Stimulated activated CD8-positive, alpha-beta memory T cell treated with anti-CD3 and anti-CD28 coated beads, Interleukin-4, amount 100 ng/mL, for 48 hours (primary cell): ENCODE results near the gene FAM222B.
"Not testable (repeated sequence)": the region's sequence is repeated elsewhere in the genome, so short reads cannot be mapped to it uniquely, and the experiment has no call there.

ENCODE experiments used
- DNase-seq: peaks from one replicate; pipeline ENCODE4 v3.0.0-alpha.2; 2020

FAM222B gene

GRCh38 chr17:28744972-28745785 lies 97.4 kb downstream of the FAM222B start:
- DNase-seq = no peak

GRCh38 chr17:28744104-28744971 lies 98.3 kb downstream of the FAM222B start:
- DNase-seq = peak; percentile 84

- DNase-seq = peak; percentile 89
Observed at GRCh38 chr17:28743243-28744103, 99.1 kb downstream of the FAM222B start, which contains the start of gene TRAF4. Gene TRAF4, plus strand, starts transcription at chr17:28744011. Its CDS starts 102 bp downstream, at chr17:28744113.

GRCh38 chr17:28741358-28742349 lies 100.9 kb downstream of the FAM222B start:
- no peak for DNase-seq

GRCh38 chr17:28740406-28741357 lies 101.9 kb downstream of the FAM222B start:
- DNase-seq = no peak

GRCh38 chr17:28738680-28739384 lies 103.8 kb downstream of the FAM222B start:
- DNase-seq = peak; percentile 68

- no peak for DNase-seq
Observed at GRCh38 chr17:28737770-28738679, 104.6 kb downstream of the FAM222B start.

GRCh38 chr17:28737316-28737715 lies 105.3 kb downstream of the FAM222B start:
- DNase-seq = no peak

GRCh38 chr17:28735913-28736769 lies 106.4 kb downstream of the FAM222B start:
- not testable (repeated sequence) for DNase-seq

GRCh38 chr17:28735242-28735722 lies 107.3 kb downstream of the FAM222B start:
- DNase-seq = no peak

- DNase-seq = no peak
Observed at GRCh38 chr17:28734712-28735241, 107.8 kb downstream of the FAM222B start.

GRCh38 chr17:28733346-28733745 lies 109.2 kb downstream of the FAM222B start:
- DNase-seq = no peak

GRCh38 chr17:28729950-28730330 lies 112.7 kb downstream of the FAM222B start:
- DNase-seq = no peak

GRCh38 chr17:28728364-28729200 lies 114.0 kb downstream of the FAM222B start, which contains the start of gene NEK8:
Gene NEK8, plus strand, starts transcription at chr17:28728788. Its CDS starts 26 bp downstream, at chr17:28728814.
- peak; percentile 100 for DNase-seq

GRCh38 chr17:28726627-28727491 lies 115.7 kb downstream of the FAM222B start:
- DNase-seq = peak; percentile 96
